GM12801 (cell line): ENCODE data around the gene HILPDA.

Experiments used
- TF ChIP-seq, protein P1 (sequence below): IDR thresholded peaks from one replicate; pipeline ENCODE4 v1.5.1; 2011; ENCODE audit warnings: control low read depth; ENCODE audit not compliant: insufficient read length; ENCODE audit errors: extremely low read depth

Gene HILPDA

DNA sequence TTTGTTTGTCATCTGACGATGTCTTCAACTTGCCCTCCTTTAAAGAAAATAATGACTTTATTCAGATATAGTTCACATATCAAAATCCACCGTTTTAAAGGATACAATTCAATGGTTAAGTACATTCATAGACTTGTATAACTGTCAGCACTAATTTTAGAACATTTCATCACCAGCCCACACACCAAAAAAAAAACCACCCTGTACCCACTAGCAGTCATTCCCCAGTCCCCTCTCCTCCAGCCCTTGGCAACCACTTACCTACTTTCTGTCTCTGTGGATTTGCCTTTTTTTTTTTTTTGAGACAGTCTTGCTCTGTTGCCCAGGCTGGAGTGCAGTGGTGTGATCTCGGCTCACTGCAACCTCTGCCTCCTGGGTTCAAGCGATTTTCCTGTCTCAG is 5.3 kb upstream of the HILPDA start:
- TF ChIP-seq, protein P1, sequence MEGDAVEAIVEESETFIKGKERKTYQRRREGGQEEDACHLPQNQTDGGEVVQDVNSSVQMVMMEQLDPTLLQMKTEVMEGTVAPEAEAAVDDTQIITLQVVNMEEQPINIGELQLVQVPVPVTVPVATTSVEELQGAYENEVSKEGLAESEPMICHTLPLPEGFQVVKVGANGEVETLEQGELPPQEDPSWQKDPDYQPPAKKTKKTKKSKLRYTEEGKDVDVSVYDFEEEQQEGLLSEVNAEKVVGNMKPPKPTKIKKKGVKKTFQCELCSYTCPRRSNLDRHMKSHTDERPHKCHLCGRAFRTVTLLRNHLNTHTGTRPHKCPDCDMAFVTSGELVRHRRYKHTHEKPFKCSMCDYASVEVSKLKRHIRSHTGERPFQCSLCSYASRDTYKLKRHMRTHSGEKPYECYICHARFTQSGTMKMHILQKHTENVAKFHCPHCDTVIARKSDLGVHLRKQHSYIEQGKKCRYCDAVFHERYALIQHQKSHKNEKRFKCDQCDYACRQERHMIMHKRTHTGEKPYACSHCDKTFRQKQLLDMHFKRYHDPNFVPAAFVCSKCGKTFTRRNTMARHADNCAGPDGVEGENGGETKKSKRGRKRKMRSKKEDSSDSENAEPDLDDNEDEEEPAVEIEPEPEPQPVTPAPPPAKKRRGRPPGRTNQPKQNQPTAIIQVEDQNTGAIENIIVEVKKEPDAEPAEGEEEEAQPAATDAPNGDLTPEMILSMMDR = no peak

DNA sequence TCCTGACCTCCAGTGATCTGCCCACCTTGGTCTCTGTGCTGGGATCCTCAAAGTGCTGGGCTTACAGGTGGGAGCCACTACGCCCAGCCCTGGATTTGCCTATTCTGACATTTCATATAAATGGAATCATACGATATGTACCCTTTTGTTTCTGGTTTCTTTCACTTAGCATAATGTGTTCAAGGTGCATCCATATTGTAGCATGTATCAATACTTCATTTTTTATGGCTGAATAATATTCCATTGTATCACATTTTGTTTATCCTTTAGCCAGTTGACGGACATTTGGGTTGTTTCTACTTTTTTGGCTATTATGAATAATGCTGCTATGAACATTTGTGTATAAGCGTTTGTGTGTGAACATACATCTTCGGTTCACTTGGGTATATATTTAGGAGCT is 4.8 kb upstream of the HILPDA start:
- TF ChIP-seq, protein P1 = no peak

DNA sequence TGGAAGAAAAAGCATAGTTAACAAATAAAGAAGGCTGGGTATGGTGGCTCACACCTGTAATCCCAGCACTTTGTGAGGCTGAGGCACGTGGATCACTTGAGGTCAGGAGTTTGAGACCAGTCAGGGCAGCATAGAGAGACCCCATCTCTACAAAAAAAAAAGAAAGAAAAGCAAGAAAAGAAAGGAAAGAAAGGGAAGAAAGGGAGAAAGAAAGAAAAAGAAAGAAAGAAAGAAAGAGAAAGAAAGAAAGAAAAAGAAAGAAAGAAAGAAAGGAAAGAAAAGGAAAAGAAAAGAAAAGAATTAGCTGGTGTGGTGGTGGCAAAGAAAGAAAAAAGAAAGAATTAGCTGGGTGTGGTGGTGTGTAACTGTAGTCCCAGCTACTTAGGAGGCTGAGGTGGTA is 3.1 kb upstream of the HILPDA start:
- TF ChIP-seq, protein P1 = no peak

DNA sequence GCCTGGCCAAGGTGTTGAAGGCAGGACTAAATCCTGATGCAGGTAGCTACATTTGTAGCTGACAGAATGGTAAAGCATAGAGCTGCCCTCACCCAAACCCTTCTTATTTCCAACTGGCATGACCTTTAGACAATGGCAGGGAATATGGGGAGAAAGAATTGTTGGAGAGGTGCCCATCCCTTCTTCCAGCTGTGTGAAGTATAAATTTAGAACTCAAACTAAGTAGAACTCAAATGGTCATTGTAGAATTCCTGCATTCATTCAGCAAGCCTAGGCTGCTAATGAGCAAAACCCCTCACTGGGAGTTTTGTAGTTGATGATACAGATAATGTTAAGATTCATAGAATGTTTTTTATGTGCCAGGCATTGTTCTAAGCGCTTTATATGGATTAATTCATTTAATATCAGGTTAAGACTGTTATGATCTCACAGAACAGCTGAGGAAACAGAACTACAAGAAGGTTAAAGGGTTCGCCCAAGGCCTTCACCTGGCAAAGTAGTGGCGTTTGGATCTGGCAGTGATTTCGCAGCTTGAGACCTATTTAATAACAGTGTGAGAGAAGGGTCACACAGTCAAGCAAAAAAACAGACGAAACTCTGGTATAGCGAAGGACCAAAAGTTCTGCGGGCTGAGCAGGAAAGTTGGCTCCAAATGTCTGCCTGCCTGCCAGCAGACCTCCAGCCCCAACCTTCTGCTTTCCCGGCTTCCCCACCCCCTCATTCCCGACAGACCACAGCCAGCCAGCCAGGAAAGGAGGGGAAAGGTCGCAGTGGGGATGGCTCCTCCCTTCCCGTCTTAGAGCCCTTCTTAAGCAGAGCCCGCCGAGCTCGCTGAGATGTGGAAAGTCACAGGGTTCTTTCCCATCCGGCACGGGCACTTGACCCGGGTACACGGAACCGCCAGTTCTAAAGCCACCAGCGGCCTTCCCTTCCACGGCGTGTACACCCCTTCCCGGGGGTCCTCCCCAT is 1.6 kb upstream of the HILPDA start:
- TF ChIP-seq, protein P1 = no peak

DNA sequence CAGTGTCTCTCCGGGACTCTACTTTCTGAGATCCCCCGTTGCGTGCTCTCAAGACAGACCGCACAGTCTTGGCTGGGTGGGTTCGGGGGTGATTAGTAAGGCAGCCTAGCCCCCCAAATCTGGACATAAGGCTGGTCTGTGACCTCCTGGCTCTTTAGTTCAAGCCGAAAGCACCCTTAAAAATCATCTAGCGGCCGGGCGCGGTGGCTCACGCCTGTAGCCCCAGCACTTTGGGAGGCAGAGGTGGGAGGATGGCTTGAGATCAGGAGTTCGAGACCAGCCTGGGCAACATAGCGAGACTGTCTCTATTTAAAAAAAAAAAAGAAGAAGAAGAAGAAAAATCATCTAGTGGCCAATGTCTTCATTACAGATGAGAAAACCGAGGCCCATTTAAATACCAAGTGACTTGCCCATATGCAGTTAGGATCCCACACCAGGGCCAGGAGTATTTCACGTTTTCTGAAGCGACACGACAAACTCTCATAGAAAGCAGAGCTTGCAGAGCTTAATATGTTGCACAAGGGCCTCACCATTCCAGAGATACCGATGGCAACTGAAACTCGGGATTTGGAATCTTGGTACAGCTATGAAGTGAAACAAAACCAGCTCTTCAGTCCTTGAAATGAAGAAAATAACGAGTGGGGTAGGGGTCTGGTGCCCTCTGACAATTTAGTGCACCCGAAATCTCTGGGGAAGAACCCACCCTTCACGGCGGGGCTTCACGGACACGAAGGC is 703 bp upstream of the HILPDA start:
- TF ChIP-seq, protein P1 = no peak

DNA sequence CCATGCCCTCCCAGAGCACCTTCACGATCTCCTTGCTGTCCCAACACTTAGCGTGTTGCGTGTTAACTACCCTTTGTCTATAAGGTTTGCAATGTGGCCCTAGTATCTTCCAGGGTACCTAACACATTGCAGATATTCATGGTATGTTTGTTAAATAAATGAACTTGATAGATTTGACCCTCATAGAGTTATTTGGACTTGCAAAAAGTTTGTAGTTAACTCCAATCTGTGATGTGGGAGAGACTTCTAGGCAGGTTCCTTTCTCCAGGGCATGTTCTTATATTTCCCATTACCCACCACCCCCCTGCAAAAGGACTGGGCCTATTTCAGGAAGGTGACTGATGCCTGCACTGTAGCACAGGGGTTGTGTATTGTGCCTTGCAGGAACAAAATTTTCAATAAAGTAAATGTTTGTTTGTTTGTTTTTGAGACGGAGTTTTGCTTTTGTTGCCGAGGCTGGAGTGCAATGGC is 612 bp downstream of the HILPDA start:
- TF ChIP-seq, protein P1 = no peak

DNA sequence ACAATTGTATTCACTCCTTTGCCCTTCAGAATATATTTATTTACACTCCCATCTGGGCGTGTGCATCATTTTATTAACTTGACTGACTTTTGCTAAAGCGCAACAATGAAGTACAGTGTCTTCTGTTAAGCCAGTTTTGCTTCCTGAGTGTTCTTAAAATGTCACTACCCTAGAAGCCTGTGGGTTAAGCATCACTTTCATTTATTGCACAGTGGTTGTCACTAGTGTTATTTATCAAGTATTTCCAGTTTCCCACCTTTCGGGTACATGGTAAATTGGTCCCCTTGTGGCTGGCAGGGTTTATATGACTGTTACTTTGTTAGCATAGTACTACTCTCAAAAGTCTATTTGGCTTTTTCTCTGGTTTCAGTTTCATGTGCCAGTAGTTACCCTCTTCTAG is 3.3 kb downstream of the HILPDA start:
- TF ChIP-seq, protein P1 = no peak
